ENCODE measurements around the gene APOM.

The APOM gene

GRCh38 chr6:31705931-31706330 lies 50.2 kb downstream of the APOM start:
- DNase-seq (ENCODE audit: low spot score), result no peak

GRCh38 chr6:31706599-31706998 lies 50.9 kb downstream of the APOM start, which contains the start of gene LY6G6F:
LY6G6F (plus strand) TSS chr6:31706866; CDS start chr6:31706907, 41 bp downstream.
- no peak for DNase-seq (ENCODE audit: low spot score)

GRCh38 chr6:31707701-31708100 lies 52.0 kb downstream of the APOM start:
- no peak for DNase-seq (ENCODE audit: low spot score)

Small RNAs within 50 kb of the gene (small RNA-seq; reads per million reads assigned to genes)
- gene MIR4646 (0 to 0.04 reads per million in 2 experiments), gene MIR6832 (0 to 0.04 reads per million in 2 experiments), gene RF00019 (0 reads per million in 2 experiments), gene SNORA38 (26.9 to 38.1 reads per million in 2 experiments), gene UQCRHP1 (0 reads per million in 2 experiments)

All from SK-N-DZ (cell line).